GM12878 (cell line): ENCODE data around the gene SBNO2. TPM values are rescaled to one million over a fixed set of nuclear protein-coding genes. Genes with fewer than 3 reads are reported as not detected.
A peak's percentile ranks its signal among the peaks of the same experiment; 100 is the strongest.

ENCODE experiments used
- BACH1 ChIP-seq: fragments of 450-650 bp; IDR thresholded peaks from 2 replicates; pipeline ENCODE4 v1.6.1; 2017; ENCODE audit warnings: mild to moderate bottlenecking, borderline replicate concordance
- BCL11A ChIP-seq: IDR thresholded peaks from 2 replicates; pipeline ENCODE4 v1.6.1; 2011; ENCODE audit warnings: low read depth, low read length
- BCLAF1 ChIP-seq: fragments of 450-650 bp; IDR thresholded peaks from 2 replicates; pipeline ENCODE4 v1.6.1; 2017; ENCODE audit warnings: antibody characterized with exemption, mild to moderate bottlenecking, moderate library complexity
- HCFC1 ChIP-seq: fragments of 150-350 bp; IDR thresholded peaks from 2 replicates; pipeline ENCODE4 v1.6.1; 2014; ENCODE audit warnings: low read length
- IKZF1 ChIP-seq: fragments of 450-650 bp; conservative IDR thresholded peaks from 2 replicates; pipeline ENCODE4 v1.6.1; 2017; ENCODE audit warnings: antibody characterized with exemption, mild to moderate bottlenecking
- JUND ChIP-seq: IDR thresholded peaks from 2 replicates; pipeline ENCODE4 v1.6.1; 2012; ENCODE audit warnings: low read depth, mild to moderate bottlenecking, low read length, improper control_type of control experiment, moderate library complexity
- MTA2 ChIP-seq: fragments of 450-650 bp; IDR thresholded peaks from 2 replicates; pipeline ENCODE4 v1.6.1; 2016; ENCODE audit warnings: low read depth, mild to moderate bottlenecking, moderate library complexity
- MTA3 ChIP-seq: IDR thresholded peaks from 2 replicates; pipeline ENCODE4 v1.6.1; 2012; ENCODE audit warnings: low read length, inconsistent platforms, borderline replicate concordance
- MXI1 ChIP-seq: fragments of 150-350 bp; IDR thresholded peaks from 2 replicates; pipeline ENCODE4 v1.6.1; 2011; ENCODE audit warnings: low read depth, mild to moderate bottlenecking, inconsistent platforms, low read length, improper control_type of control experiment
- NFIC ChIP-seq: IDR thresholded peaks from 2 replicates; pipeline ENCODE4 v1.6.1; 2012; ENCODE audit warnings: low read depth, mild to moderate bottlenecking, inconsistent platforms, low read length, moderate library complexity
- NR2C1 ChIP-seq: fragments of 450-650 bp; IDR thresholded peaks from 2 replicates; pipeline ENCODE4 v1.6.1; 2017; ENCODE audit warnings: antibody characterized with exemption, mild to moderate bottlenecking, moderate library complexity
- NRF1 ChIP-seq: conservative IDR thresholded peaks from 2 replicates; pipeline ENCODE4 v1.6.1; 2011; ENCODE audit warnings: mild to moderate bottlenecking, low read depth, low read length, improper control_type of control experiment
- RB1 ChIP-seq: fragments of 450-650 bp; formaldehyde crosslinking; IDR thresholded peaks from 2 replicates; pipeline ENCODE4 v1.6.1; 2017; ENCODE audit warnings: mild to moderate bottlenecking, borderline replicate concordance
- SMAD5 ChIP-seq: IDR thresholded peaks from 2 replicates; pipeline ENCODE4 v1.6.1; 2016; ENCODE audit warnings: antibody characterized with exemption, low read depth
- SMARCA5 ChIP-seq: fragments of 450-650 bp; IDR thresholded peaks from 2 replicates; pipeline ENCODE4 v1.6.1; 2017; ENCODE audit warnings: mild to moderate bottlenecking
- SP1 ChIP-seq: IDR thresholded peaks from one replicate; pipeline ENCODE4 v1.6.1; 2011; ENCODE audit warnings: low read depth, low read length
- SREBF2 ChIP-seq: IDR thresholded peaks from 2 replicates; pipeline ENCODE4 v1.6.1; 2012; ENCODE audit warnings: mild to moderate bottlenecking, low read length
- TBL1XR1 ChIP-seq: IDR thresholded peaks from 2 replicates; pipeline ENCODE4 v1.6.1; 2012; ENCODE audit warnings: low read depth, low read length, improper control_type of control experiment
- TCF12 ChIP-seq: IDR thresholded peaks from 2 replicates; pipeline ENCODE4 v1.6.1; 2011; ENCODE audit warnings: low read depth, mild to moderate bottlenecking, low read length
- YBX1 ChIP-seq: fragments of 450-650 bp; IDR thresholded peaks from 2 replicates; pipeline ENCODE4 v1.6.1; 2016; ENCODE audit warnings: antibody characterized with exemption
- ZNF274 ChIP-seq: IDR thresholded peaks from one replicate; pipeline ENCODE4 v1.8.0; 2011; ENCODE audit not compliant: insufficient read length, insufficient read depth
- ZNF384 ChIP-seq: IDR thresholded peaks from 2 replicates; pipeline ENCODE4 v1.6.1; 2012; ENCODE audit warnings: low read depth, mild to moderate bottlenecking, low read length, improper control_type of control experiment, borderline replicate concordance
- polyA plus RNA-seq, 11 experiments: library from polyadenylated mRNA; depleted of rRNA in 4 of 11; unstranded in 6 of 11; stranded (reverse) in 5 of 11; fragments of >200 nt; fragmentation: Nextera tagmentation in 4 of 11; fragmentation: Illumina TruSeq in 1 of 11; extraction: Ambion mirVana in 4 of 11; extraction: Trizol in 1 of 11; gene quantifications; 1 replicate in 1 of 11; 2 replicates in 10 of 11; pipeline versions ENCODE4 v1.2.1 to v1.2.3, GENCODE V29; 2011 to 2016; ENCODE audit warnings: inconsistent platforms in 2 of 11, missing spikeins in 2 of 11, low read depth in 1 of 11
- total RNA-seq, 4 experiments: library from RNA; depleted of rRNA in 3 of 4; stranded (reverse); fragments of >200 nt in 3 of 4; fragmentation: Illumina TruSeq in 1 of 4; extraction: Trizol in 1 of 4; gene quantifications; 2 replicates each; pipeline versions ENCODE4 v1.2.1 to v1.2.3, GENCODE V29; 2013 to 2021
- TF ChIP-seq, protein P1 (sequence below): fragments of 450-650 bp; IDR thresholded peaks from 2 replicates; pipeline ENCODE4 v1.6.1; 2017; ENCODE audit warnings: mild to moderate bottlenecking, low read depth, inconsistent platforms; ENCODE audit not compliant: poor library complexity, severe bottlenecking
- TF ChIP-seq, protein P2 (sequence below): IDR thresholded peaks from 2 replicates; pipeline ENCODE4 v1.6.1; 2011; ENCODE audit warnings: borderline replicate concordance, low read depth, mild to moderate bottlenecking, moderate library complexity, low read length; ENCODE audit not compliant: insufficient read depth, poor library complexity, severe bottlenecking

The SBNO2 gene
- total and polyA plus RNA-seq, 10 of the 15 experiments (the other 5 are each of a cell fraction or from before 2014, with no cell fraction given) = 0.08 to 44.6 (median 5.4) TPM

DNA sequence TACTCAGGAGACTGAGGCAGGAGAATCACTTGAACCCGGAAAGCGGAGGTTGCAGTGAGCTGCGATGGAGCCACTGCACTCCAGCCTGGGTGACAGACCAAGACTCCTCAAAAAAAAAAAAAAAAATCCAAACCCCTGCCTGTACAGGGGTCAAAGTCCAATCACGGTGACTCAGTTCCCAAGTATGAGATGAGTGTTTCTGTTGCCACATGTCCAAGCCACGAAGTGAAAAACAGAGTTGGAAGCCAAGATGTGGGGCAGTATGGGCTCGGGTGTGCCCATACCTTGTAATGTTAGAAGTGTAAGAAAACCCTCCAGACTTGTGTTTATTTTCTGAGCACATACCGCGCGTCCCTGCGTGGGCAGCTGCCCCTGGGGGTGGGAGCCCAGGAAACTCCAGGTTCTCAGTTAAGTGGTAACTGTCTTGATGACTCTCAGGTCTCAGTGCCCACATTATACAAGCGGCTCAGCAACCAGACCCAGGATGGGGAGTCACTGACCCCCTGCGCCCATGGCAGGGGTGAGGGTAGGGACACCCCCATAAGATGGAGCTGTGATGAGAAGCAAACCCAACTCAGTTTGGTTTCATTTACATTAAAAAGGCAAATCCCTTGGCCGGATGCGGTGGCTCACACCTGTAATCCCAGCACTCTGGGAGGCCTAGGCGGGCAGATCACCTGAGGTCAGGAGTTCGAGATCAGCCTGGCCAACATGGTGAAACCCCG is 71.5 kb downstream of the SBNO2 start (continued):
- no peak for TF ChIP-seq BCLAF1
- TF ChIP-seq JUND = peak; percentile 83; the same call in 1 of the 2 replicates
- peak; percentile 58 for TF ChIP-seq NR2C1
- TF ChIP-seq SMAD5 = no peak
- peak; percentile 67 for TF ChIP-seq TCF12
- no peak for TF ChIP-seq YBX1
- peak; percentile 65; the same call in 1 of the 2 replicates for TF ChIP-seq NFIC
- peak; percentile 95 for TF ChIP-seq ZNF384
- TF ChIP-seq RB1 = 0 out of 2 replicates have a peak, but pooled peaks have one; percentile 23
- TF ChIP-seq, protein P1, sequence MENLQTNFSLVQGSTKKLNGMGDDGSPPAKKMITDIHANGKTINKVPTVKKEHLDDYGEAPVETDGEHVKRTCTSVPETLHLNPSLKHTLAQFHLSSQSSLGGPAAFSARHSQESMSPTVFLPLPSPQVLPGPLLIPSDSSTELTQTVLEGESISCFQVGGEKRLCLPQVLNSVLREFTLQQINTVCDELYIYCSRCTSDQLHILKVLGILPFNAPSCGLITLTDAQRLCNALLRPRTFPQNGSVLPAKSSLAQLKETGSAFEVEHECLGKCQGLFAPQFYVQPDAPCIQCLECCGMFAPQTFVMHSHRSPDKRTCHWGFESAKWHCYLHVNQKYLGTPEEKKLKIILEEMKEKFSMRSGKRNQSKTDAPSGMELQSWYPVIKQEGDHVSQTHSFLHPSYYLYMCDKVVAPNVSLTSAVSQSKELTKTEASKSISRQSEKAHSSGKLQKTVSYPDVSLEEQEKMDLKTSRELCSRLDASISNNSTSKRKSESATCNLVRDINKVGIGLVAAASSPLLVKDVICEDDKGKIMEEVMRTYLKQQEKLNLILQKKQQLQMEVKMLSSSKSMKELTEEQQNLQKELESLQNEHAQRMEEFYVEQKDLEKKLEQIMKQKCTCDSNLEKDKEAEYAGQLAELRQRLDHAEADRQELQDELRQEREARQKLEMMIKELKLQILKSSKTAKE = peak; percentile 84
- TF ChIP-seq, protein P2, sequence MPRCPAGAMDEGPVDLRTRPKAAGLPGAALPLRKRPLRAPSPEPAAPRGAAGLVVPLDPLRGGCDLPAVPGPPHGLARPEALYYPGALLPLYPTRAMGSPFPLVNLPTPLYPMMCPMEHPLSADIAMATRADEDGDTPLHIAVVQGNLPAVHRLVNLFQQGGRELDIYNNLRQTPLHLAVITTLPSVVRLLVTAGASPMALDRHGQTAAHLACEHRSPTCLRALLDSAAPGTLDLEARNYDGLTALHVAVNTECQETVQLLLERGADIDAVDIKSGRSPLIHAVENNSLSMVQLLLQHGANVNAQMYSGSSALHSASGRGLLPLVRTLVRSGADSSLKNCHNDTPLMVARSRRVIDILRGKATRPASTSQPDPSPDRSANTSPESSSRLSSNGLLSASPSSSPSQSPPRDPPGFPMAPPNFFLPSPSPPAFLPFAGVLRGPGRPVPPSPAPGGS = no peak
- TF ChIP-seq IKZF1 = peak; percentile 94
- TF ChIP-seq ZNF274 = no peak
- peak; percentile 44 for TF ChIP-seq SP1
- peak; percentile 66; the same call in 1 of the 2 replicates for TF ChIP-seq BACH1
- peak; percentile 73; the same call in 1 of the 2 replicates for TF ChIP-seq TBL1XR1
- TF ChIP-seq NRF1 = no peak
- TF ChIP-seq MTA3 = no peak
- TF ChIP-seq HCFC1 = no peak
- TF ChIP-seq SMARCA5 = peak; percentile 77
- TF ChIP-seq MXI1 = peak; percentile 17; the same call in 1 of the 2 replicates
- peak; percentile 86 for TF ChIP-seq MTA2
- no peak for TF ChIP-seq SREBF2
- TF ChIP-seq BCL11A = peak; percentile 93
- TF ChIP-seq, all 136 proteins: peak for 44
